IPS-18c (cell line): ENCODE results near the gene NUP153.
A peak's percentile ranks its signal among the peaks of the same experiment; 100 is the strongest.
"Not testable (repeated sequence)": the region's sequence is repeated elsewhere in the genome, so short reads cannot be mapped to it uniquely, and the experiment has no call there.

Experiments used
- H3K4me3 ChIP-seq: 2 replicates; pipeline ENCODE4 v1.7.0; 2013; ENCODE audit warnings: low read depth, mild to moderate bottlenecking, low read length, moderate library complexity; ENCODE audit not compliant: insufficient read depth
- H3K9me3 ChIP-seq: one replicate; pipeline ENCODE4 v1.6.1; 2013; ENCODE audit warnings: mild to moderate bottlenecking, low read length, moderate library complexity; ENCODE audit not compliant: control insufficient read depth, insufficient read depth

NUP153 gene

GRCh38 chr6:17719323-17720041, 12.8 kb upstream of the NUP153 start:
- Histone ChIP-seq H3K4me3 (no peak overlapping the region), H3K9me3 (no peaks in the 10 kb centered on the region)

GRCh38 chr6:17716221-17716620, 9.5 kb upstream of the NUP153 start:
- Histone ChIP-seq H3K4me3 (no peak overlapping the region), H3K9me3 (no peaks in the 10 kb centered on the region)

GRCh38 chr6:17714879-17715851, 8.4 kb upstream of the NUP153 start:
- Histone ChIP-seq H3K4me3 (no peak overlapping the region), H3K9me3 (no peaks in the 10 kb centered on the region)

- no peaks in the 10 kb centered on the region for H3K9me3 ChIP-seq
- no peak overlapping the region for H3K4me3 ChIP-seq
Measured at GRCh38 chr6:17714177-17714576, 7.5 kb upstream of the NUP153 start.

- H3K4me3 ChIP-seq: no peak overlapping the region
- H3K9me3 ChIP-seq: no peaks in the 10 kb centered on the region
Measured at GRCh38 chr6:17712576-17712975, 5.9 kb upstream of the NUP153 start.

GRCh38 chr6:17710331-17710730, 3.6 kb upstream of the NUP153 start:
- no peaks in the 10 kb centered on the region for H3K9me3 ChIP-seq

GRCh38 chr6:17709476-17709875, 2.8 kb upstream of the NUP153 start:
- Histone ChIP-seq H3K9me3 (no peaks in the 10 kb centered on the region), H3K4me3 (no peak overlapping the region)

More at GRCh38 chr6:17710331-17710730, 3.6 kb upstream of the NUP153 start:
- no peak overlapping the region for H3K4me3 ChIP-seq

- H3K9me3 ChIP-seq, H3K4me3 ChIP-seq: not testable (repeated sequence)
Measured at GRCh38 chr6:17708035-17708434, 1.3 kb upstream of the NUP153 start.

- no peaks in the 10 kb centered on the region for H3K9me3 ChIP-seq
Measured at GRCh38 chr6:17707371-17707651, 586 bp upstream of the NUP153 start.

GRCh38 chr6:17705778-17706579, 746 bp downstream of the NUP153 start:
- H3K9me3 ChIP-seq: no peaks in the 10 kb centered on the region
- H3K4me3 ChIP-seq: peak overlapping the region; percentile 91

More at GRCh38 chr6:17707371-17707651, 586 bp upstream of the NUP153 start:
- peak overlapping the region; percentile 91; the same call in 1 of the 2 replicates for H3K4me3 ChIP-seq

GRCh38 chr6:17705428-17705777, 1.3 kb downstream of the NUP153 start:
- Histone ChIP-seq H3K4me3 (peak overlapping the region; percentile 91), H3K9me3 (no peaks in the 10 kb centered on the region)

- Histone ChIP-seq H3K9me3 (no peaks in the 10 kb centered on the region), H3K4me3 (no peak overlapping the region)
Measured at GRCh38 chr6:17703256-17703694, 3.5 kb downstream of the NUP153 start.

- Histone ChIP-seq H3K4me3 (no peak overlapping the region), H3K9me3 (no peaks in the 10 kb centered on the region)
Measured at GRCh38 chr6:17700421-17701416, 6.0 kb downstream of the NUP153 start.

- no peak overlapping the region for H3K4me3 ChIP-seq
- no peaks in the 10 kb centered on the region for H3K9me3 ChIP-seq
Measured at GRCh38 chr6:17691925-17692538, 14.7 kb downstream of the NUP153 start.

- H3K9me3 ChIP-seq: no peaks in the 10 kb centered on the region
Measured at GRCh38 chr6:17688481-17688880, 18.2 kb downstream of the NUP153 start.

GRCh38 chr6:17687136-17687535, 19.6 kb downstream of the NUP153 start:
- Histone ChIP-seq H3K9me3 (no peaks in the 10 kb centered on the region), H3K4me3 (no peak overlapping the region)

More at GRCh38 chr6:17688481-17688880, 18.2 kb downstream of the NUP153 start:
- H3K4me3 ChIP-seq: no peak overlapping the region
